NT2/D1 (cell line): ENCODE data around the gene NADK2.

Source experiments
- SUZ12 ChIP-seq: IDR thresholded peaks from 2 replicates; pipeline ENCODE4 v1.6.1; 2011; ENCODE audit not compliant: insufficient read length, insufficient read depth; ENCODE audit errors: extremely low read depth
- YY1 ChIP-seq: IDR thresholded peaks from 2 replicates; pipeline ENCODE4 v1.6.1; 2011; ENCODE audit not compliant: insufficient read length, insufficient read depth

DNA sequence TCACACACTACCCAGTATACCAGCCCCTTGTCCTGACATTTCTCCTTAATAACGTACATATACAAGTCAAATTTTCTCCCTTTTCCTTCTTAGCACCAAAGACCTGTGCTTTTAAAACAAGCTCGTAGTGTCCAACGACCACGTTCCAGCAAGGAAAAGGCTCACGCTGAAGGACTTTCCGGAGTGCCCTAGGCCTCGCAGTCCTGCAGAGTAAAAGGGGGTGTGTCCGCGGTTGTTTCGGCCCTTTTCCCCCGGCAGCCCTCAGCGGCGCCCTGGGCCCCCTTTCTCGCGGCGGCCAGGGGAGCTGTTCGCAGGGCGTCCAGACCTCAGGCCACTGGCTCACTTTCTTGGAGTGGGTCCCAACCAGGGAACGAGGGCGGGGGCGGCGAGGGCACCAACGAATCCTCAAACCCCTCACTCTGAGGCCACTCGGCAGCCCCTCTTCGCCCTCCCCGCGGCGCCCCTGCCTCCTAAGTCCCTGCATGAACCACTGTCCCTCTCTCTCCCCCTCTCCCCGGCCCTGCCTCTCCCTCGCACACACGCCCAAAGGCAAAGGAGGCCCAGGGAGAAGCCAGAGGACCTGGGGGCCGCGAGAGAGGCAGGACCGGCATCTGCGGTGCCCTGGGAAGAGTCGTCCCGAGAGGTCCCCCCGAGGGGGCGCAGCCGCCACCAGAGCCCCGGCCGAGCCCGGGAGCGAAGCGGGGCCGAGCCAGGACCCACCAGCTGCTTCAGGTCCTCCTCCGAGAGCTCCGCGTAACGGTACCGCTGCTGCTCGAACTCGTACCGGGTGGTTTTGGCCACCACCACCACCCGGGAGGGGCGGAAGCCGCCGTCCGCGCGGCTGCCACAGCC is 720 bp downstream of the NADK2 start:
- TF ChIP-seq YY1: no peak
- TF ChIP-seq SUZ12: no peak
